DMS114 treated with DMSO at 0.1 percent for 48 hours (cell line): ENCODE measurements around the gene ELAVL1.

Experiments used
- DNase-seq: peaks from one replicate; lab custom pipeline; 2025; ENCODE audit not compliant: unreplicated experiment; lab: John Stamatoyannopoulos, UW

ELAVL1 gene

DNA sequence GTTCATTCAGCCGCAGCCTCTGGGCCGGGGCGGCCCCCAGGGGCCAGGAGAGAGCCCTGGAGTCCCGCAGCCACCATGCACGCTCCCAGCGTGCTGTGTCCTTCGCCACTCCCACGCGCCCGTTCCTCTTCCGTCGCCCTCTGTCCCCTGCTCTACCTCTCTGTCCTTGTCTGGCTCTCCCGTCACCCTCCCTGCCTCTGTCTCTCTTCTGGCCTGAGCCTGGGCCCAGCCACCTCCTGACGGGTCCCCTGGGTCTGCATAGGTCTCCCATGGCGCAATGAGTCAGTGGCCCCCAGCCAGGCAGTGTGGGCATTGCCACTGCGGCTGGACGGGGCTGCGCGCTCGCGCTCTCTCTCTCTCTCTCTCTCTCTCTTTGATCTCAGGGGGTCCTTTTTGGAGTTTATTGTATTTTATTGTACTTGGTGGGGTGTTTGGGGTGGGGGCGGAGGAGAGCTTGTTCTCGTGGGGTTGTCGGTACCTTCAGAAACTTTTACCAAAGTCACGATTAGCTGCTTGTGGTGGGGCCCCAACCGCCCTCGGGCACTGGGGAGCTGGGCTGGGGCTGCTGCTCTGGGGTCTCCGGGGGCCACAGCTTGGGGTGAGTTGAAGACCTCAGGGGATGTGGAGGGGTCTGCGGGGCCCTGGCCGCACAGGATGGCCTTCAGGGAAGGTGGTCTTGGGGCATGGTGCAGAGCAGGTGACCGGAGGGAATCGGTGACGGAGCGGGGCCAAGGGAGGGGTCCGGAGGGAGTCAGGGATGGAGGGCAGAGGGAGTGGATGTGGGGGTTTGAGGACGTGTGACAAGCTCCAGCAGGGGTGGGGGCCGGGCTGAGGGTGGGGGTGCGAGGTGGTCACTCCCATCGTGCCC is 92.5 kb downstream of the ELAVL1 start:
- no peak for DNase-seq

DNA sequence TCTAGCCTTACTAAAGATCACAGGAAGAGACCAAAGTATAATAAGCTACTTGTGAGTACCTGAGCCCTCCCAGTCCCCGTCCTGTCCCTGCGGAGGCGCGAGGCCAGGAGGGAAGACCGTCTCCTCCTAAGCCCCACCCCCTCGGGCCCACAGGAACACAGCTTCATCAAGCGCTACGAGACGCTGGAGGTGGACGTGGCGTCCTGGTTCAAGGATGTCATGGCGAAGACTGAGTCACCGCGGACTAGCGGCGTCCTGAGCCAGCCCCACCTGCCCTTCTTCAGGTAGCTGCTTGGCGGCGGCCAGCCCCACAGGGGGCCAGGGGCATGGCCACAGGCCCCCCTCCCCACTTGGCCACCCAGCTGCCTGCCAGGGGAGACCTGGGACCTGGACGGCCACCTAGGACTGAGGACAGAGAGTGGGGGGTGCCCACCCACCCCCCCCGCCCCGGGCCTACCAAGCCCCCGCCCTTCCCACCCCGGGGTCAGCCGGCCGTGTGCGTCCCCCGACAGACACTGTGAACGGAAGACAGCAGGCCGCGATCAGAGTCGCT is 93.2 kb downstream of the ELAVL1 start:
- no peak for DNase-seq

DNA sequence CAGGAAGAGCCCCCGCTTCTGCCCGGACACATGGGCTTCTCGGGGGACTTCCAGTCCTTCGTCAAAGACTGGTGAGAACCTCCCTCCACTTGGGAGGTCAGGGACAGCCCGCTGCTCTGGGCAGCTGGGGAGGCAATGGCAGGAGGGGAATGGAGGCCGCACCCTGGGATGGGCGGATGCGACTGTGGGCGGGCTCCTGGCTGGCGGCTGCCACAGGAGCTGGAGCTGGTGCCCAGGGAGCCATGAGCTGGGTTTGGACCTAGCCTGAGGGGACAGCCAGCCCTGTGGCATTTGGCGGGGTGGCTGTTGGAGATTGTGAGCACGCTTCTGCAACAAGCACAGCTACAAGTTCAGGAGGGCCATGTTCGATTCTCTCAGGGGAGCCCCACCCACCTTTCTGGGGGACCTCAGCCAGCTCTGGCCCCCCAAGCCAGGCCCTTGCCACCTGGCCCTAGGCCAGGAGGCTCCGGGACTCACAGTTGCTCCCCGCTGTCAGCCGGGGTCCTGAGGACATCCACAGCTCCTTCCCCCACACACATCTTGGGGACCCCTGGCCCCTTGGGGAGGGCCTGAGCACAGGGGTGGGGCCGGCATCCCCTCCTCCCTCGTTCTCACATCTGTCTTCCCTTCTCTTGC is 93.8 kb downstream of the ELAVL1 start:
- DNase-seq, result no peak

DNA sequence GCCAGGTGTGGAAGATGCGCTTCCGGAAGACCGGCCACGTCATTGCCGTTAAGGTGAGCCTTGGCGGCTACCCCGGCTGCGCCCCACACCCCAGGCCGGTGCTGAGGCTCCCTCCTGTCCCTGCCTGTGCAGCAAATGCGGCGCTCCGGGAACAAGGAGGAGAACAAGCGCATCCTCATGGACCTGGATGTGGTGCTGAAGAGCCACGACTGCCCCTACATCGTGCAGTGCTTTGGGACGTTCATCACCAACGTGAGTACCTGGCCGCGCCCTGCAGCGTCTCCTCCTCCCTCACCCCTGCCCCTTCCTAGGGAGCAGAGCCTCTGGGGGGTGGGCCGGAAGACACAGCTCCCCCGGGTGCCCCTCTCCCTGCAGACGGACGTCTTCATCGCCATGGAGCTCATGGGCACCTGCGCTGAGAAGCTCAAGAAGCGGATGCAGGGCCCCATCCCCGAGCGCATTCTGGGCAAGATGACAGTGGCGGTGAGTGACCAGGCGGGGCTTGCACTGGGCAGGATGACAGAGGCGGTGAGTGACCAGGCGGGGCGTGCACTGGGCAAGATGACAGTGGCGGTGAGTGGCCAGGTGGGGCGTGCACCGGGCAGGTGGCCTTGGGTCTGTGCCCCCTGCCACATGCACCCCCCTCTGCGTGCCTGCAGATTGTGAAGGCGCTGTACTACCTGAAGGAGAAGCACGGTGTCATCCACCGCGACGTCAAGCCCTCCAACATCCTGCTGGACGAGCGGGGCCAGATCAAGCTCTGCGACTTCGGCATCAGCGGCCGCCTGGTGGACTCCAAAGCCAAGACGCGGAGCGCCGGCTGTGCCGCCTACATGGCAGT is 94.9 kb downstream of the ELAVL1 start:
- no peak for DNase-seq

DNA sequence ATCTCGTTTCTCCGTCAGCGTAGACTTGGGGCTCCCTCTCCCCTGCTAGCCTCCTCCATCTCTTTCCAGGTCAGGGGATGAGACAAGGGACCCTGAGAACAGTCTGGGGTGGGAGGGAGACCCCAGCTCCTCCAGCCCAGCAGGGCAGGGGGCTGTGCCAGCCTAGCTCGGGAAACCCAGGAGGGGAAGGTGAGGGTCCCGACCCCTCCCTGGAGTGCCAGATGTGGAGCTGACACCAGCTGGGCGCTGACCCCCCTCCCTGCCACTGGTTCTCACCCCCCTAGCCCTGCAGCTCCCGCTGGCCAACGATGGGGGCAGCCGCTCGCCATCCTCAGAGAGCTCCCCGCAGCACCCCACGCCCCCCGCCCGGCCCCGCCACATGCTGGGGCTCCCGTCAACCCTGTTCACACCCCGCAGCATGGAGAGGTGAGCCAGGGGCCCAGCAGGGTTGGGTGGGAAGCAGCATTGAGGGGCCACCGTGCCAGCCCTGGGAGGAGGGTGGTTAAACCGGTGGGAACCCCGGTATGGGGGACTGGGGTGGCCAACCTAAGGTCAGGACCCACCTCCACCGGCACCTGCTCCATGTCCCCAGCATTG is 95.9 kb downstream of the ELAVL1 start:
- no peak for DNase-seq

DNA sequence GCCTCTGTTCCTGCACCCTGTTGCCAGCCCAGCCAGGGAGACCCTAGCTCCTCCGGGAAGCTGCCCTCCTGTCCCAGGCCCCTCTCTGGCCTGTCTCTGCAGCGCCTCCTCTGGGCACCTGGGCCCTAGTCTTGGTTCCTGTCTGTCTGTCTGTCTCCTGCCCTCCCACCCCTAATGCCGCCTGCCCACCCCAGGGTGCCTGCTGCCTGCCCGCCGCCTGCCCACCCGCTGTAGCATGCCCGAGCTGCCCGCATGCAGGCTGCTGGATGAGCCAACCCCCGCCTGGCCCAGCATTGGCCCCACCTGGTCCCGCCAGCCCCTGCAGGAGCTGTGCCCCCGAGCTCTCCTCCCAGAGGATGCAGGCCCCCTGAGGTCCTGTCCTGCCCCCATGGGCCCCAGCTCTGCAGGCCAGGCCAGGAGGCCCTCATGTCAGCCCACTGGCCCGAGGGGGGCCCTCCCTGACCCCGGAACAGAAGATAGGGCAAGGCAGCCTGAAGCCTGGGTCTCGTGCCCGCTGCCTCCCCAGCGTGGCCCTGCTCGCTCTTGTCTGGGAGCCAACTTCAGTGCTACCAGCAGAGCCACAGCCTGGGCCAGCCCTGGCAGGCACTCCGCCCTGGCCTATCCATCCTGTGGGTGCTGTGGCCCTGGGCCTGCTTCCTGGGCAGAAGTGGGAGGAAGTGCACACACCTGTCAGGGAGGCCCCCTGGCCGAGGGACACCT is 96.5 kb downstream of the ELAVL1 start:
- no peak for DNase-seq
